Measurements from ENCODE around the gene HOXA7.
A peak's percentile ranks its signal among the peaks of the same experiment; 100 is the strongest.

The HOXA7 gene

DNA sequence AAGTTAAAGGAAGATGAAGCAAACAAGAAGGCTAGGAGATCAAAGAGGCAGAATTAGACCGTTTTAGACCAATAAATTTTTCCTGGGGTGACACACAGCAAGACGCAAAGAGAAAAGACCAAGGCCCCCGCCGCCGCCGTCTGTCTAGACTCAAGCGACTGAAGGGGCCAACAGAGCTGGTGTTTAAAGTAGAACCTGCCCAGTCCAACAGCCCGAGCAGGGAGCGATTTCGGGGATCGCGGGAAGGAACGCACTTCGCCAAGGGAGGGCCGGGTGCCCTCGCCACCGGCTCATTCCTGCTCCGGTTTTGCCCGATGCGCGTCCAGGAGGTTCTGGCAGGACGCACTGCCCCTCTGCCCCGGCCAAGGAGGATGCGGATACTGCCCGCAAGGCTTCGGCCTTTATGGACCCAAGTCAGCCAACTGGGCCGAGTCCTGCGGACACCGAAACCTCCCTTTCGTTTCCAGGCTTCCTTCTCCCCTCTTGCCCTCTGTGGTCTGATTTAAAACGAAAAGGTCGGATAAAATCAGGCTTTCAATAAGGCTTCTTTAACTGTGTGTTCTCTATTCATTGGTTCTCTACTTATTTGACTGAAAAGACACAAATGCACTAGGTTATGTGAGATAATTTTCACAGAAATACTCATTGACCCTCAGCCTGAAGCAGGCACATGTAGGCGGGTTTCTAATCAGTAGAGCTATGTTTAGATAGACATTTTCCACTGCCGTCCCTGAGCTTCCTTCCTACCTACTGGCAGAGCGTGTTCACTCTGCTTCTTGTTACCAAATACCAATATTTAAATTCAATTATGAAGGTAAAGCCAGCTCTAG is 2.2 kb upstream of the HOXA7 start:
- DNase-seq, result no peak

DNA sequence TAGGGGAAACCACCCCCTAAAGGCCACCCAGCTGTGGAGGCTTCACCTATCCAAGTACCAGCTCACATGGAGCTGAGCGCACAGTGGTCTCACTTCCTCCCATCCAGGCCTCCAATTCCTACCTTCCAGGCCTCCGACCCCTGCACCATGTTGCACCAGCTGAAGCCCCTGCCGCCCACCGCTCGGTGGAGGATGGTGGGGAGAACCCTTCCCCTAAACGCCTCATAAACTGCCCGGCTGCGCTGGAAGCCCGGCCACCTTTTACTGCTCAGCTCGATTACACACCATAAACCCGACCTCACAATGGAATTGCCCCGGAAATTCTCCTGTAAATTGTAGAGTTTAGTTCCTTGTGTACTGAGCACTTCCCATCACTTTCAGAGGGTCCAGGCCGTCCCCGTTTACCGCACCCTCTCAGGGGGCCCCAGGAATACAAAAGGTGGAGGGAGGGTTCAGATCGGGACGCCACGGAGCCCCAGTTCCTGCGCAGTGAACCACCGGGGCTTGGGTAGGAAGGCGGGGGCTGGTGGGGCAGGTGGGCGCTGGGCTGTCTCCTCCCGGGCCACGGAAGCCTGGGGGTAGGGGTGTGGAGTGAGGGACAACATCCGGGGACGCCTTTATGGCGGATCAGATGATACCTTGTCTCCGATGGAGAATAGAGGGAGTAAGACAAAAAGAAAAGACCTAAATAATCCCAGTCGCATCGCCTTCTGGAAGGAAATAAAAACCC is 1.4 kb upstream of the HOXA7 start:
- no peak for DNase-seq

DNA sequence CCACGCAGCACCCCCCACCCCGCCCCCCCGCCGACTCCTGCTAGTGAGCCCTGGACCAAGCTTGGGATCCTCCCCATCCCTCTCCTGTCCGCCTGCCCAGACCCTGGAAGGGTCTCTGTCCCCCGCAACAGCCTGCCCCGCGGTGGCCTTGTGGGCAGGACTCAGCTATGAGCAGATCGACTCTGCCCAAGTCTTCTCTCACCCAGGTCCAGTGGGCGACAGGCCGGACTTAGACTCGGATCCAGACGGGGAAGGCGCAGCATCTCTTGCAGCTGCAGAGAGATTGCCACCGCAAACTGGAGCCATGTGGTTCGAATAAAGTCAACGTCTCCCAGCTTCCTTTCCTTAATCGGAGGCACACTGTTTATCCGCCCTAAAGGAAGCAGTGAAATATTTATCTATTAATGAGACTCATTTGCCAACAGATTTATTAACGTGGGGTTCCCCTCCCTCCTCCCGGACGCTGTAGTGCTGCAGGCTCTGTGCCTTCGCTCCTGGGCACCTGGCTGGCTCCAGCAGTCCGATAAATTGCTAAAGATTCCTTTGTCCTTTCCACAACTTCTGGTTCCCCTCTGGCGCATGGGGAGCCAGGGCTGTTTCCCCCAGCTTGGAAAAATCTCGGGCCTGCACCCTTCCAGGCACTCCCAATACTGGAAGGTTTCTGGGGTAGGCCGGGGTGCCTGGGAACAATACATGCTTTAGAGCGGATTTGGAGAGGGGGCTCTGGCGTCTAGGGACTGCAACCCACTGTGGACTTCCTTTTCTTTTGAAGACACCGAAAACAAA is 634 bp upstream of the HOXA7 start:
- DNase-seq, result no peak

DNA sequence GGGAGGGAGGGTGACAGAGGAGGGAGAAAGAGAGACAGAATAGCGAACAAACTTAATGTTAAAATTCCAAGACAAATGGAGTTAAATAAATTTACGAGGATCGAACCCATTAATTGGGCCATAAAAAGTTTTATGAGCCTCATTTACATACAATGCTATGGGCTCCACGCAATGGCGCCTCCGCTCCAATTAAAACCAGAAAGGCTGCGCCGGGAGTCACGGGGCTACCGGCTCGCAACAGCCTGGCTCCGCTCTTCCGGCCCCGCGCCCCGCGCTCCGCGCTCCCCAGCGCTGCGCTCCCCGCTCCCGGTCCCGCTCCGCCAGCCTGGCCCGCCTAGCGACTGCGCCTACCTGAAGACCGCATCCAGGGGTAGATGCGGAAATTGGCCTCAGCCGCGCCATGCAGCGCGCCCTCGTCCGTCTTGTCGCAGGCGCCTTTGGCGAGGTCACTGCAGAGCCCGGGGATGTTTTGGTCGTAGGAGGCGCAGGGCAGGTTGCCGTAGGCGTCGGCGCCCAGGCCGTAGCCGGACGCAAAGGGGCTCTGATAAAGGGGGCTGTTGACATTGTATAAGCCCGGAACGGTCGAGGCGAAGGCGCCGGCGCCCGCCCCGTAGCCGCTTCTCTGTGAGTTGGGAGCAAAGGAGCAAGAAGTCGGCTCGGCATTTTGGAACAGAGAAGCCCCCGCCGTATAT is 513 bp downstream of the HOXA7 start:
- no peak for DNase-seq

DNA sequence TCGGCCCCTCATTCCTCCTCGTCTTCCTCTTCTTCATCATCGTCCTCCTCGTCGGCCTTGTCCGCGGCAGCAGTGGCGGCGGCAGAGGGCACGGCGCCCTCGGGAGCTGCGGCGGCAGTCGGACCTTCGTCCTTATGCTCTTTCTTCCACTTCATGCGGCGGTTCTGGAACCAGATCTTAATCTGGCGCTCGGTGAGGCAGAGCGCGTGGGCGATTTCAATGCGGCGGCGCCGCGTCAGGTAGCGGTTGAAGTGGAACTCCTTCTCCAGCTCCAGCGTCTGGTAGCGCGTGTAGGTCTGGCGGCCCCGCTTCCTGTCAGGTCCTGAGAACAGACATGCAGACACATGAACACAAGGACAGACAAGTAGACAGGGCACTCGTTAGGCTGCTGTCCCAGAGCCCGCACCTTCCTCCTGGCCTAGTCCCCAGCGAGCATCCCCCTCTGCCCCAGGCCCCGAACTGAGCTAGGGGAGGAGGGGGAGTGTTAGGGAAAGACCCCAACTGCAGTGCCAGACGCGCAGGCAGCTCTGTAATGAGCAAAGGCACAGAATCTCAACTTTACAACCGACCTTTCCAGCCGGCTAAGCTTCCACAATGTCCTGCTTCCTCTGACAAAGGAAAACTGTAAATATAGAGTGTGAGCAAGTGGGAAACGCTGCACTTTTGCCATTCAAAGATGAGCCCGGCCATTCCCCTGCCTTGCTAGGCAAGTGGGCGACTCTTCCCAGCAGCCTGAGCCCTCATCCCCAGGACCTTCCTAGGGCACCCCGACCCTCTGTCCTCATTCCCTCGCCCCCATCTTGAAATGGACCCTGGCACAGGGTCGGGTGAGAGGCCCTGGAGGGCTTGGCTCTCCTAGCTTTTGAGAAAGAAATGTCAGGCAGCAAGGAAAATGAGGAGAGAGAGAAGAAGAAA is 1.3 kb downstream of the HOXA7 start:
- no peak for DNase-seq

DNA sequence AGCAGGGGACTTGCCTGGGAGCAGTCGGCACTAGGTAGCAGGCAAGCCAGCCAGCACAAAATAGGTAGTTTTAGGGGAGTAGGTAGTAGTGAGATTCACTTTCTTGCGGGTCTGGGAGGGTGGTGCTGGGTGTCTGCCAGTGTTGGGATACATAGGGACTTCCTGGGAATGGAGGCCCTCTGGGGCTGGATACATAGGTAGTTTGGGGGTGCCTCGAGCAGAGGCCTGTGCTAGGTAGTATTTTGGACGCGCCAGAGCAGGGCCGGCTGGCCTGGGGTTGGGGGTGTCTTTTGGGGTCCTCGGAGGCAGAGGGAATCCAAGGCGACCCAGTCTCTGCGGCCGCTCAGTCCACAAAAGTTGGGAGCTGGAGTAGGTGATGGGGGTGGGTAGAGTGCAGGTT is 2.1 kb downstream of the HOXA7 start:
- DNase-seq, result no peak

DNA sequence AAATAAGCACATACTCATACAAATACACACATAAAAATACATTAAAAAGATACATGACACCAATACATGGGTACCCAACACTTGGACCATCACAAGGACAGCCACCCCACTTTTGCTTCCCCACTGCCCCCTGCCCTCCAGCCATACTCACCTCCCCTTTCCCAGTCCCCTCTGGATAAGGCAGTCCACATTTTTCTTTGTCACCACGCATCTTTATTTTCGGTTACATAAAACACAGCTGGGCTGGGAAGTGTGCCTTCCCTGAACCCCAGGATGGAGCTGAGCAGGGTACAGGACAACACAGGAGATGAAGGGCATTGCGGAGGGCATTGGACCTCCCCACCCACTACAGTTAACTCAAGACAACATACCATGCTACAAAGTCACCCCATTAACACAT is 2.9 kb downstream of the HOXA7 start:
- DNase-seq, result no peak

DNA sequence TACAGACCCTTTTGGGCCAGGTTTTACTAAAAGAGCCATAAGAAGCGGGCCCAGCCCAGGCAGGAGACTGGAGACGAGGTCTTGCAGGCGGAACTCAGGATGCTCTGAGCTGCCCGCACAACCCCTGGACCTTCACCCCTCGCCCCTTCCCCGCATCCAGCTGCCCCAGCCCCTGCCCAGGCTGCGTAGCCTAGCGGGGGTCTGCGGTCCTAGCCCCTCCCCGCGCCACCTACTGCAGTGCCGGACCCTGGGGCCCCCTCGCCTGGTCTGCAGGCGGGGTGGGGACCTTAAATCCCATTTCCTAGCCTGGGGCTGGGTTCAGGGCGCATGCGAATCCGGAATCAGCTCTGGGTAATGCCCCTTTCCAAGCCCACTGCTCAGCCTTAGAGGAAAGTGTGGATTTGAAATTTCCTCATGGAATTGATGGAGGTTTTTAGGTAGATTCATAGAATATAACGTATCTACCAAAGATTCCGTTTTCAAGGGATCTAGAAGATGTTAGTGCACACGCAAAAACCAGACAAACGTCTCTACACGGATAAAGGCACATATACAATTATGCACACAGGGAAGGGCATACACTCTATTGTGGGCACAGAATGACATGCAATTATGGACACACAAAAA is 3.5 kb downstream of the HOXA7 start:
- no peak for DNase-seq

DNA sequence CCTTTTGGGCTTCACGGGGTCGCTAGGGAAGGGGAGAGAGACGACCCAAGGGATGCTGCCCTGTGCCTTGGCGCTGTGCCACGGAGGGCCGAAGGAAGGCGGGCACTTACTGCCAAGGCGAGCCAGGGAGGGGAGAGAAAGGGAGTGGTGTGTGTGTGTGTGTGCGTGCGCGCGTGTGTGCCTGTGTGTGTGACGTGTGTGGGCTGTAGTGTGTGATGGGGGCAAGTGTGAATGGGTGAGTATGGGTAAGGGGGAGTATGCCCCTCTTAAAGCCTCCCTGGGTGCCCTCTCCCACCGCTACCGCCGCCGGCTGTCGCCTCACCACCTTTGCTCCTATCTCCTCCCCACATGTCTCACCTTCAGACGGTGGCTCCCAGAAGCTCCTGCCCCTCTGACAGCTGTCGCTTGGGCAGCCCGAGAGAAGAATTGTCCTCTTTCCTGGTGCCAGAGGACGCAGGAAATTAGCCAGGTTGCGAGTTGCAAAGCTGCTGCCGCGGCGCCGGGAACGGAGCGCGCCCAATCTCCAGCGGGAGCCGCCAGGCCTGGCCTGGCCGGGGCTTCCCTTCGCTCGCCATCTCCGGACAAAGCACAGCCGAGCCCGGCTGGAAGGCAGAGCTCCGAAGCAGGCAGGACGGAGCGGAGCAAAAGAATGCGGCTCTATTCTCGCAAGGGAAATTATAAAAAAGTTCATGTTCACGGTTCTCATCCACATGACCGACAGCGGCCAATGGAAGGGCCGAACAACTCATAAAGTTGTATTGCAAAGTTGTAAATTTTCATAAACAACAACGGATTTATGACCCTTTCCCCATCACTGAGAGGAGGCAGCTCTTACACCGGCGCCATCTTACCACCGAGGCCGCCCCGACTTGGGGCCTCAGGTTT is 4.3 kb downstream of the HOXA7 start, which contains the start of gene HOXA3:
Gene HOXA3, minus strand, starts transcription at position 653 of the 885 bp plus-strand sequence. CDS start 41,943 bp downstream, outside the sequence.
- DNase-seq, result no peak

DNA sequence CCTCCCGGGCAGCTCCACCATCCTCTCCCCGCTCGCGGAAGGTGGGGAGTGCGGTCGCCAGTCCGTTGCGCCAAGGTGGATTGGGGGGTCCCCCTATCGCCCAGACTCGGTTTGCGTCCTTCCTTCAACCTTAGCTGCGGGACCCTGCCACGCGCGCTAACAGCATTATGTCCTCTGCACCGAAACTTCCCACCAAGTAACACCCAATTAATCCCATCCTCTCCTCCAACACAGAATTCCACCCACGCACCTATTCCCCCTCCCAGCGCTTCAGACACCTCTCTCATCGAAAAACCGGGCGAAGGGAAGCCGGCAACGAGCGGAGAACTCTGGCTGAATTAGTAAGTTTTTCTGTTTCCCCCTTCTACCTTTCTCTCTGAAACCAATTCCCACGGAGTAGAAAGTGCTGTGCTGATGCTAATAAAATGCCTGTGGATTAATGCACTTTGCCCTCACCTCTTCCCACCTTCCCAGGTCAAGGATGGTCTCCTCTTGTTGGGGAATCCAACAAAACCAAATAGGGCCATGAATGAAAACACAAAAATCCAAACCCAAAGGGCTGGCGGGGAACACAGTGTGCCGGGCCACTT is 5.0 kb downstream of the HOXA7 start:
- DNase-seq, result no peak

DNA sequence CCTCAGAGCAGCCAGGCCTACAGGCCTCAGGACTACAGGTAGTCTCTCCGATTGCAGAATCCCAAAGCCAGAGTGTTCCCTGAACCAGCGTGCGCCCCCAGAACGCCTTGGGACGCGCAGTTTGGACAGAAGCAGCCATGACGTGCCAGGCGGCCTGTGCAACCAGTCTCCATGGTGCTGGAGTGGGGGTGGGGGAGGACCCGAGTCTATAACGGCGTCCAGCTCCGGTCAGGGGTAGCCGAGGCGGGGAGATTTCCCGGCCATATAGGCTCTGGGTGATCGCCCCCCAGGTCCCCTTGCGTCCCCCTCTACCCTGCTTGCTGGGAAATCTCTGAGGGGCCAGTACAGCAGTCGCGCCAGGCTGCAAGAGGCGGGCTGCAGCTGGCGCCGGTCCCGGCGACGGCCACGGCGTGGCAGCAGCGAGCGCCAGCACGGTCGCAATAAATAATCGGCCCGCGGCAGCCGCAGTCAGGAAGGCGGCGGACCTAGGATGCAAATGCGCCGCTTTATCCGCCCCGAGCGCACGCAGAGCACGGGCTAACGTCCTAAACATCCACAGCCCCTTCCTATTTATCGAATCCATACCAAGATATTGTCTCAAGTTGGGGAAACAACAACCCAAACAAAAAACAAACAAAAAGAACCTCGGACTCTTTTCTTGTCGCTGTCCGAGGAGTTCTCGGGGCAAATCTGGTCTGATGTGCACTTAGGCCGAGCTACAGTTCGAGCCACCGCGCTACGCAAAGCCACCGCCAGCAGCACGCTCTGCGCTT is 5.7 kb downstream of the HOXA7 start:
- DNase-seq, result peak; percentile 34

DNA sequence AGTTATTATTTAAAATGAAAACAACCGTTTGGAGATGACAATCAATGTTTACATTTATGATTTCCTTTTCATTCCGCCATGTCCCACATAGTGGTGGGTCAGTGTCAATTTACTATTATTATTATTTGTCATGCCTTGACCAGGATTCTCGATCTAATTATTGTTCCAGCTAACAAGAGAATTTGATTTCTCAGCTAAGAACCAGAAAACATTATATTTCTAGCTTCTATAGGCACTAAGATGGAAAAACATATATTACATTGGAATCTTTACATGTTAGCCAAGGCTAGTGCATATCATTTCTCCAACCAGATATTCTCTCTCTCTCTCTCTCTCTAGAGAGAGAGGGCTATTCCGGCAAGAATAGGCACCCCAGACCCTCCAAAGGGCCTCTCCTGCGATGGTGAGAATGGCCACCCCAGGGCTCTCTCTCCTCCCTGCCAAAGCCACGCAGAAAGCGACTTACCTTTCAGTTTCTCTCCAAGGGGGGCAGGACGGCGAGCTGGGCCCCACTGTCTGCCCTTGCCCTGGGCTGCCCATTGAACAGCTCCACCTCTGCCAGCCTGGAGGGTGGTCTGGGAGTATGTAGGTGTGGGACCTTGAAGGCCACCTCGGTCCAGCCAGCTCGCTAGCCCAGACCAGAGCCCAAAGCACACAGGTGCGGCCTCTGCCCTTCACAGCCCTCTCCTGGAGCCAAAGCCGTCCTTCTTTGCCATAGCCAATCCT is 6.5 kb downstream of the HOXA7 start:
- no peak for DNase-seq

DNA sequence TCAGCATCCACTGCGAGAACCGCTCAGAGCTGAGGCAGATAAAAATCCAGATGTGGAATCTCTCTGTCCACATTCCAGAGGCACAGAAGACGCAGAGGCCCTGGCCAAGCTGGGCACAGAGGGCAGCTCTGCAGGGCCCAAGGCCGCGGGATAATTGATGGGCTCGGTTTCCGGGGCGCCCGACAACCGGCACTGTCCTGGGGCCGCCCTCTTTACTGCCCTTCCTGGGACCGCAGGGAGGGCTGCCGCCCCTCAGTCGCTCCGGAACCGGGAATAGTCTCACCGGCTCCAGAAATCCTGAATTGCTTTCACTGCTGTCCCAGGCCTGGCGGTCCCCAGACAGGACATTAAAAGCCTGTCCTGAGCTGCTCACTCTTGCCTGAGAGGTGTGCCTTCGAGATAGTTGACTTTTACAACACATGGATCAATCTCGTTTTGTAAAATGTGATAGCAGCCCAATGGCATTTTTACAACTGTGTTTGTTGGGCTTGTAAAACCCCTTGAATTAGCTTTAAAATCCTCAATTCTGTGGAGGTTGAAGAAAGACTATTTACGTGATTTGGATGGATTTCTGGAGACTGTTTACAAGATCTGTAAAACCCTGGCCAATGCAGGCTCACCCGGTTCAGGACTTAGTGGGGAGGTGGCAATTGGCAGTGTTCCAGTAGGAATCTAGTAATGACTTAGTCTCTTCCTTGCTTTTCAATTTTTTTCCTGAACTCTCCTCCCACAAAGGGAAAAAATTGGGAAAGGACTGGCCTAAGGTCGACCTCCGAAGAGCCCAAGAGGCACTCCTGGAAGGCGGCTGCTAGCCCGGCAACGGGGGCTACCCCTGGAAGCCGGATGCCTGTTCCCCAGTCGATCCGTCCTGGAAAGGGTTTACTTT is 7.5 kb downstream of the HOXA7 start:
- no peak for DNase-seq

DNA sequence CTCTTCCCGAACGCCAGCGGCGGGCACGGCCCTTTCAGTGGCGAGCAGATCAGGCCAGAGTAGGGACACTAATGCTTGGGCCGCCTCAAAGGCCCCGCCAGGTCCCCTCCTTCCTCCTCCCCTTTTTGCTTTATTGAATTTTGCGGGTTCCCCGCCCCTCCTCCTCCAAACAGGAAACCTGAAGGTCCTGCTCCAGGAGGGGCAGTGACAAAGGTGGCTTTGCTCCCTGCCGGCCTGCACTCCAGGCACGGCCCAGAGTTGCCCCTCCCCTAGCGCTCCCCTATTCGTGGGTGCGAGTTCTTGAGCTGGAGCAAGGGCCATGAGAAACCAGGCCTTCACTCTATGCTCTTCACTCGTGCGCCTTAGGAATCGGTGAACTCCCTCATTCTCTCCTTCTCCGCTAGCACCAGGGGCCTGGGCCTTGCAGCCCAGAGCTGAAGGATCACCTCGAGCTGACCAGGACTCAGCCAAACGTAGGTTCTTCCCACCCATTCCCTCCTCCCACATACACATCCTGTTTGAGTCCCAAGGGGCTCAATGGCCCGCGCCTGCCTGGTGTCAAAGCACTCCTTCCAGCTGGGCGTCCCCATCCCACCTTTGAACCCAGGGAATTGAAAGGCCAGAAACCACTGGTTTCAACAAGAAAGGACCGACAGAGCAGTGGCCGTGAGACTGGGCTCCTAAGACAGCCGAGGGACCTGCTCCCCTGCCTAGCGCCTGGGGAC is 8.3 kb downstream of the HOXA7 start:
- no peak for DNase-seq

DNA sequence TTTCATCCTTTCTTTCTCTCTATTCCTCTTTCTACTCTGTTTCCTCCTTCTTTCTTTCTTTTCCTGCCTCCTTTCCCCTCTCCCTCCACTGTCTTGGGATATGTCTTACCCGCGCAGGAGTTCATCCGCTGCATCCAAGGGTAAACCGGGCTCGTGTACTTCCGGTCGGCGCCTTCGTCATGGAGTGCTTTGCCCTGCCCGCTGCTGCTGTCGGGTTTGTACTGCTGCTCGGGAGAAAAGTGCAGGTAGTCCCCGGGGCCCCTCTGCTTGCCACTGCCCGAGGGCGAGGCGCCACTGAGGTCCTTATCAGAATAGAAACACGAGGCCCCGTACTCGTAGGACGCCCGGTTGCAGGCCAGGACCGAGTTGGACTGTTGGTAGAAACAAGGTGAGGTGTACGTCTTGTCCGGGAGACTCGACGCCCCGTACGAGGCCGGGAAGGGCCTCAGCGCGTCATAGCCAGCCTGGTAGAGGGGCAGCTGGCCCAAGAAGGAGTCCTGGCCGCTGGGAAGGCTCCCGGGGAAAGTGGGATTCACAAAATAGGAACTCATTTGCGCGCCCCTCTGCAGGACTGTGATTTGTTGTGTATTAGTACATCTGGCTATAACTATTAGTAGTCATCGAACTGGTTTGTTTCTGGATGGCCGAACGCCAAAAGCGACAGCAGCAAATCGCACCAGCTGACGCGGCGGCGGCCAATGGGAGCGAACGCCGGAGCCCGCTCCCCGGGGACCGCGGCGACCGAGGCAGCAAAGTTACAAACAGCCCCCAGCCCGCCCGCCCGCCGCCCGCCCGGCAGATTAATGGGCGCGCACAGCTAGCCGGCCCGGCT is 9.1 kb downstream of the HOXA7 start, which contains the start of gene HOXA6:
Gene HOXA6, minus strand, starts transcription at position 576 of the 832 bp plus-strand sequence. Its CDS starts 25 bp downstream, at position 551.
- no peak for DNase-seq

Data from effector CD8-positive, alpha-beta T cell (primary cell).